GM21381 (cell line): ENCODE results near the gene TMEM132E.

Experiments used
- ATAC-seq: cut with Tn5 transposase; IDR thresholded peaks from one replicate; pipeline ENCODE4 v1.9.1; 2021; ENCODE audit warnings: mild to moderate bottlenecking, moderate library complexity; ENCODE audit not compliant: unreplicated experiment

Gene TMEM132E

DNA sequence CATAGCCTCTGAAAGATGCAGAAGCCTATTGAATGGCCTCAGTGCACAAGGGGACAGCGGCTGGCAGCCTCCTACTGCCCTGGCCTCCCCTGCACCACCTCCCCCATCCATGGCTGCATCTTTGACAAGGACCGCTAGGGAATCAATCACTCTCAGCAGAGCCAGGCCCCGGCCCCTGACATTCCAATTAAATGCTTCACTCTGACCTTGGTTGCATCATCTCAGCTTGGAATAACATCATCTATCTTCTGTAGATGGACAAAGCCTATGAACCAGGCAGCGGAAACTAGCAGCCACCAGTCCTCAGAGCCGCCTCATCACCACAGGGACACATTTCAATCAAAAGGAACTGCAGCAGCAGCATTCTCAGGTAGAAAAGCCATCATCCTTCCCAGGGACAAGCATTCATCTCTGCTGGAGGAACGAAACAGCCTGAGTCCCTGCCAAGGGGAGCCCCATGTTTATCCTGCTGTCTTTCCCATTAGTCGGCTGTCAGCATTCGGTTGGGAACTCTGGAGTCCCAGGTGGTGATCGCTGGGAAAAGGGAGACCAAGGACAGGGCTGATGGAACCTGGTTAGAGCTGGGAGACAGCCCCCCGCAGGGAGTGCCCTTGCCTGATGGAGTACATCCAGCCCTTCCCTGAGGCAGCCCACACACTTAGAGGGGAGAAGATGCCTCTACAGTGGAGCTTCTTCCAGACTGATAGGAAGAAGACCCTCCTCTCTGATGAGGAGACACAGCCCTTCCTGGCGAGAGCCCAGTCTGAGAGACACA, 11.5 kb upstream of the TMEM132E start:
- no peak for ATAC-seq

DNA sequence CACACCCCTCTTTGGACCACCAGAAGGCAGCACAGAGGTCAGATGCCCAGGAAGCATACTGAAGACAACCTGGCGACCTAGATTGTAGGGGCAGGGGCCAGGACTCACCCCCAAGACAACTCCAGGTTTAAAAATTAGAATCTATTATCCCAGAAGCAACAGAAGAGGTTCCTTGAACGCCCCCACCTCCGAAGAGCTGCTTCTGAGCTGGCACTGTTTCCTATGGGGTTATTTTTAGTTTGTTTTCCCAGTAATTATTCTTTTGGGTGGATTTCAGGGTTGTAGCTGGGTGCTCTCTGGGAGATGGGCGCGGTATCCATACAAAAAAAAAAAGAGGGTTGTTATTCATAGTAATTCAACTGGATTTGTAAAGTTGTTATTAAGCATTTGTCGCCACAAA, 10.4 kb upstream of the TMEM132E start:
- no peak for ATAC-seq

DNA sequence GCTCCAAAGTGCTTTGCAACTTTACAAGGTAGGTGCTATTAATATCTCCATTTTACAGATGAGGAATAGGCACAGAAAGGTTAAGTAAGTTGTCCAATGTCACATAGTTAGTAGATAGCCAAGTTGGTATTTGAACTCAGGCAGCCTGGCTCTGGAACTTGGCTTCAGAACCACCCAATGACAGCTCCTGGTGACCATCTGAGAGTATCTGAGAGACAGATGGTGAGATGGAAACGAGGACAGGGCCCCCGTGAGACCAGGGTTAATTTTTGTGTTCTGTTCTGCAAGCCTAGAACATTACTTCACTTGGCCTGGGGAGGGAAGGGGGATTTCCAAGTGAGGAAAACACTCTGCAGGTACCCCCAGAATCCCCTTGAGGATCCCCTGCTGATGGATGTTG, 9.8 kb upstream of the TMEM132E start:
- ATAC-seq = no peak

DNA sequence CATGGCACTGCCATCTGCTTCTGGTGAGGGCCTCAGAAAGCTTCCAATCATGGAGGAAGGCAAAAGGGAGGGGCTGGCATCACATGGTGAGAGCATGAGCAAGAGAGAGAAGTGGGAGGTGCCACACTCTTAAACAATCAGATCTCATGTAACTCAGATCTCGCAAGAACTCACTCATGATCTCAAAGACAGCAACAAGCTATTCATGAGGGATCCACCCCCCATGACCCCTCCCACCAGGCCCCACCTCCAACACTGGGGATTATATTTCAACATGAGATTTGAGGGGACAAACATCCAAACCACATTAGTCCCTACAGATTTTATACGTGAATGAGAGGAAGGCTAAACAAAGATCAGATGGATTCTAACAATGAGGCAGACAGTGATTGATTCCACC, 8.9 kb upstream of the TMEM132E start:
- ATAC-seq = no peak

DNA sequence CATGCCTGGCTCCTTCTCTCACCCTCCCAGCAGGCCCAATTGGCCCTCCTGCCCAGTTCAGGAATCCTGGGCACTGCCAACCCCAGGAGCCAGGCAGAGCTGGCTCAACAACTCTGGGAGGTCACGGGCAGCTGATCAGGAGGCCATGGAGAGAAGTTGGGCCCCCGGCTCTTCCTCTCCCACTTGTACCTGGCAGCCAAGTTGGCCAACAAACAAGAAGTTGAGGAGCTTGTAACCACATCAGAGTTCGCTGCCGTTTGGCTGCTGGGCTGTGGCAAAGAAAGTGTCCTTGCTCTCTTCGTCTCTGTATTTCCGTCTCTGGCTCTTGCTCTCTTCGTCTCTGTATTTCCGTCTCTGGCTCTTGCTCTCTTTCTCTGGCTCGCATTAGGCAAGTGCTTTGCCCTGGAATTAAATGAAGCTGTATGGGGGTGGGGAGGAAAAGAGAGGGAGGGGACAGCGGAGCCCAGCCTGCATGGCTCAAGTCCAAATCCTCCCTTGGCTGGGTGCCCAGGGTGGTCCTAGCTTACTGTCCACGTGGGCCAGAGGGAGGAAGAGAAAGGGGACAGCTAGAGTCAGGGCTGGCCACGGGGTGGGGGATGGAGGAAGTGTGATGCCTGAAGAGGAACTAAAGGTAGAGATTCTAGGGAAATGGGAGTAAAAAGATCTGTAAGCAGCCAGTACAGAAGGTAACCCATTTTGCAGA, 7.8 kb upstream of the TMEM132E start:
- no peak for ATAC-seq

DNA sequence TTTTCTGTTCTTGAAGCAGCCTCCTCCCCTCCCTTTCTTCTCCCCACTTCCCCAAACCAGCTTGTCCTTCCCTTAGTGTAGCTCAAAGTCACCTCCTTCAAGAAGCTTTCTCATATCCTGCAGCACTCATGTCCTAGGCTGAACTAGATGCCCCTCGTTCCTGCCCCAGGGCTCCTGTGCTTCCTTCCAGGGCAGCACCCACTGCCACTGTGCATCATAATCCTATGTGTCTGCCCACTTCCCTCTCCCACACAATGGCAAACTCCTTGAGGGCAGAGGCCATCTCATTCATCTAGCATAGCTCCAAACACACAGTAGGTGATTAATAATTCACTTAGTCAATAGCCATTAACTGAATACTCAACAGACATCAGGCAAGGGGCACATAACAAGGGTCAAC, 6.9 kb upstream of the TMEM132E start:
- ATAC-seq = no peak

DNA sequence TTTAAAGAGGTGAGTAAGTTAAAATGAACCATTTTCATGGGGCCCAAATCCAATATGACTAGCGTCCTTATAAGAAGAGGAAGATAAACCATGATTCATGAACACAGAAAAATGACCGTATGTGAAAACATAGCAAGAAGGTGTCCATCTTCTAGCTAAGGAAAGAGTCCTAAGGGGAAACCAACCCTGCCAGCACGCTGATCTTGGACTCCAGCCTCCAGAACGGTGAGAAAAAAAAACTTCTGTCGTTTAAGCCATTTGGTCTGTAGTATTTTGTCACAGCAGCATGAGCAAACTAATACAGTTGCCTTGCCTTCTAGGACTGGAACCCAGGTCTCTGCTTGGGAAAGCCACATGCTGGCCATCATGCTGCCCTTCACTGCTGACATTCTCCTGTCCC, 4.2 kb upstream of the TMEM132E start:
- no peak for ATAC-seq

DNA sequence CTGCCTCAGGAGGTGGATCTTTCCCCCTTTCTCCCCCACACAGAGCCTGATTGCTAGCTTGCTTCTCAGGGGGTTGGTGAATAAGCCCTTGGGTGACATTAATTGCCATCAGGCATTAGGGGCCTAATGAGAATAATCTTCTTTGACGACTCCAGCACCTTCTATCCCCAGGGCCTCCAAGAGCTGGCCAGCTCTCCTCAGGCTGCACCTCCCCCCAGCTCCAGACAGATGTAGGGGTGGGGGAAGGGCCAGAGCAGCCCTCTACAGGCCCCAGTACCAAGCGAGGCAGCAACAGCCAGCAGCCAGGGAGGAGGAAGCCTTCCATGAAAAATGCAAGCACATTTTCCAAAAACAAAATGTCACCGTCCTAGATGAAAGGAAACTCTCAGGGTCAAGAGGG, 1.4 kb upstream of the TMEM132E start:
- ATAC-seq = no peak

DNA sequence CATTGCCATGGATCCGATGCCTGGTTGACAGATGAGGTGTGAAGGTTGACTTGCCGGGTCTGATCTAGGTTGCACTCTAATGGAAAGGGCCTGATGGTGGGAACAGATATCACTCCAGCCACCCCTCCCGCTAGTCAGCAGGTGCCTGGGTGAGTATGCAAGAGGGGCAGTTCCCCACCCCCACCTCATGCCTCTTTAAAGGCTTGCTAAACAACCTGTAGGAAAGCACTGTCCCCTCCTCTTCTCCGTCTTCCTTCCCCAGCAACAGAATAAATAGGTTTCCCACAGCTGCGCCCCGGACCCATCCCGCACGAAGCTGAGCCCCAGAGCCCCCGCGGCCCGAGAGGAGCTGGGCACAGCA, 746 bp upstream of the TMEM132E start:
- no peak for ATAC-seq

DNA sequence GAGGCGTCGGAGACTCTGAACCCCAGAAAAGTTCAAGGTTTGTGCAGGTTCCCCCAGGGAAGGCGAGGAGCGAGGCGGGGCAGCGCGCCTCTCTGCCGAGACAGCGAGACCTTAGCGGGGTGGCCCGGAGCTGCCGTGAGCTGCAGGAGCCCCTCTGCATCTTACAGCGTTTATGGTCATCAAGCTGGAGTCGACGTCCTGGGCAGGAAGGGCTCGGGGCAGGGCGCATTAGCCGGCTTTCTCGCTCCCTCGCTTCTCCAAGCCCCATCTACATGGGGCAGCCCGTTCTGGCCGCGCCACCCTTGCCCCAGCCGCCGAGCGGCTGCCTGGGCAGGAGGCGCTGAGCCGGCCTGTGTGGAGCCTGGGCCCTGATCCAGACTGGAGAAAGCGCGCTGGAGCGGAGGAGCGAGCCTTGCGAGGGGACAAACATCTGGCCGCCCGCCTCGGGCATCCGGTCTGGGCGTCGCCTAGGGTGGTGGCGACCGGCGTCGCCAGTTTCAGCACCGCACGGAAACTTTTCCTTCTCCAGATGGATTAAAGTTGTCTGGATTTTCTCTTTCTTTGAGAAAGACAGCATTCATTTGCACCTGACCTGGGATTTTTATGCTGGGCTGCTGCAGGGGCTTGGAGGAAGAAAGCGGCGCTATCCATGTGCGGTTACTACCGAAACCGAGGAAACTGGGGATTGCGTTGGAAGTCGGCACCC, 750 bp downstream of the TMEM132E start:
- no peak for ATAC-seq

DNA sequence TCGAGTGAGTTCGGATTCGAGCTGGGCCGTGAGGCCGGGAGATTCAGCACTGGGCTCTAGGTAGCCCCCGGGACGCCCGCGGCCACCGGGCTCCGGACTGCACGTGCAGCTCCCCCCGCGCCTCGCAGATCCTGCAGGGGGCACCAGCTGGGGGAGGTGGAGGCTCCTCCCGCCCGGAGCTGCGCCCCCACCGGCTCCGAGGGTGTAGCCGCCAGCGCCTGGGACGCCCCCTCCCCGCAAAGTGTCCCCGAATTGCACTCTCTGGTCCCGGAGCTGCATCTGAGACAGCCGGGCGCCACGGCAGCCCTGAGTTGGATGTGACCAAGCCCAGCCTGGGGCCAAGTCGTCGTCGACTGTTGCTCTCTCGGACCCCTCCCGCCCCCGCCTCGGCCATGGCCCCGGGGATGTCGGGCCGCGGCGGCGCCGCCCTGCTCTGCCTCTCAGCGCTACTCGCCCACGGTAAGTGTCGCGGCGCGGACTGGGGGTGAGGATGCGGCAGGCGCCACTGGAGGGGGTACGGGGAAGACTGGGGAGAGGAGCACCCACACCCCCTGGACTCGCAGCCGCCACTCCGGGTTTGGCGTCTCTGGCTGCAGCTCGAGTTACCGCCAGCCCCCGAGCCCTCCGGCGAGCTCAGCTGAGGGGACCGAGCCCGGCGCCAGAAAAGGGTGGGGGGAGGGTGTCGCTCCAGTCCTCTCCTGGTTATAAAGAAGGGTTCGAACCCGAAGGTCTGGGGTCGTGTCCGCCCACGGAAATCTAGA, 1.5 kb downstream of the TMEM132E start:
- no peak for ATAC-seq

DNA sequence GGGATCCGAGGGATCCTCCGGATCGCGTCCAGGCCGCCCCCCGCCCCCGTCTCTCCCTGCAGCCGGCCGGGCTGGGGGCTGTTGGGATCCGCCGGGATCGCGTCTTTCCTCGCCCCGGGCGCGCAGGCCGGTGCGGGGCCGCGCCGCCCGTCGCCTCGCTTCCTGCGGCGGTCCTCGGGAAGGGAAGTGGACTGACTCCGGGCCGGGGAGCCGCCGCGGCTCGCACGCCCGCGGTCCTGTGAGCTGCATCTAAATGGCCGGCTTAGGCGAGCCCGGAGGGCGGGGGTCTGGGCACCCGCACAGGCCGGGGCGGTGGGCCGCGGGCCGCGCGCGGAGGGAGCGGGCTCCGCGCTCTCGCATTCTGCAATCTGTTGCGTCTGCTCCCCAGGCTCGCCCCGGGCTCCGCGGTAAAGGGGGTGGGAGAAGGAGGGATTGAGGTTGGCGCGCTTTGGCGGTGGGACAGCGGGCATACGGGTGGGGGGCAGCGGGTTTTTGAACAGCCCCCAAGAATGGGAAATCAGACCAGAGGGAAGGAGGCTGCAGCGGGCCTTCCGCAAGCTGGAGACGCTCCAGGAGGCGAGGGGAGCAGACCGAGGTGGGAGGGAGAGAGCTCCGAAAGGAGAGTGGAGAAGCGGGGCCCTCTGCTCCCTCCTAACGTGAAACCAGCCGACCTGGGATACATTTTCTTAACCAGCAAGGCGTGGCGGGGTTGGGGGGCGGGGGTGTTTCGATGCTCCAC, 2.2 kb downstream of the TMEM132E start:
- ATAC-seq = no peak

DNA sequence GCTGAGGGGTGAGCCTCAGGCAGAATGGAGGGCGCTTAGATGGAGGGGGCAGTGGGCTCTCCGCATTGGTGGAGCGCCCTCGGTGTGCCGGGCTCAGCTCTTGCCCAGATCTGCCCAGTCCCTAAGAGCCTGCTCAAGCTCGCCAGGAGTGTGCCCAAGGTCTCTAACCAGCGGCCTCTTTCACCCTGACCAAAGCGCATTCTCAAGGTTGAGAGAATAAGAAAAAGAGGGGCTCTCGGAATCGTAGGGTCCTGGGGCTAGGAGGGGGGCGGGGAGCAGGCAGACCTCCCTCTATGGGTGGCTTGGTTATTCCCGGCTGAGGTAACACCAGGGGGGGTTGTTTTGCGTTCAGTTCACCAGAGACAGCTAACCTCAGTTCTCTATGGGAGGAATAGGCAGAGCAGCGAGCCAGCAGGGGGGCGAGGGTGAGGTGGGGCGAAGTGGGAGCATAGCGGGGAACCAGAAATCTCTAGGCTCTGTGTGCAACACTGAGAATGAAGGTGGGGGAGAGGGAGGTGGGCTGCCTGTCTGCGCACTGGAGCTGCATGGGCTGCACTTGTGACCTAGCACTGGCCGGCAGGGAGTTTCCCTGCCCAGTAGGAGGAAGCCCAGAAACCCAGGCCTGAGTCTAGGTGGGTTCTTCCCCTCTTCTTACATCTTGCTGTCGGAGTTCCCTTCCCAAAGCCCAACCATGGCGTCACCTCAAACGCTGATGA, 3.0 kb downstream of the TMEM132E start:
- no peak for ATAC-seq

DNA sequence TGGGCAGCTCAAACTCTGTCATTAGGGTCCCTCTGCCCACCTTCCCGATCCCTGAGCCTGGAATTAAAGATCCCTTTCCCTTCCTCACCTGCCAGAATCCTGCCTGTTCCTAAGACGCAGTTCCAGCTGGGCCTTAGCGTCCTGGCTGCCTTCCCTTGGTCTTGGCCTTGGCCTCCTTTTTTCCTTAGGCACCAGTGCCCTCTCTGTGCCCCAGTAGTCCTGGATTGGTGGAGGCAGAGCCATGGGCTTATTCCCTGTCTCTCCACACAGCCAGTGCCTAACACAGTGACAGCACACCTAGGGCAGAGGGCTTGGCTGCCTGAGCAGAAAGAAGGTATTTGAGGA, 3.5 kb downstream of the TMEM132E start:
- ATAC-seq = no peak

DNA sequence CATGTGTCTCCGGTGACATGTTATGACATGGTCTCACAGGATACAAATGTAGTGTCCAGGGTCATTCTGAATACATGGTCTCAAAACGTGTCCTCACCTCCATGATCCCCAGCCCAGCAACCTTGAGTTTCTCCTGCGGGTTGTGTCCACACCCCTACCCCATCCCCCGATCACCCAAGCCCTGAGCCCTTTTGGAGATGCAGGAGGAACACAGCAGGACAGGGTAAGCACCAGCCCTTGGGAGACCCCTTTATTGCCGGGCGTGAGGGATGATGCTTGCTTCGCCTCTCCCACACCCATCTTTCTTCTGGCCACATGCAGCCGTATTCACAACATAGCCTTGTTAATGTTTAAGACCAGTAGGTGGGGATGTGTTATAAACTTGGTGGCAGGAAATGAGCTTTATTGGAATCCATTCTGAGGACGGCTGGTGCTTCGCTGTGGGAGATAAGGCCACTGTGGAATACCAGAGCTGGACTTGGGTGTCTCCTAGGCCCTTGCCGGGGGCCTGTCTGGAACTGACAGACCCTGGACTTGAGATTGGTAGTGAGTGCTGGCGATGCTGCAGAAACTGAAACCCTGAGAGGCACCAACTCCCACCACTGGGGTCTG, 5.5 kb downstream of the TMEM132E start:
- no peak for ATAC-seq

DNA sequence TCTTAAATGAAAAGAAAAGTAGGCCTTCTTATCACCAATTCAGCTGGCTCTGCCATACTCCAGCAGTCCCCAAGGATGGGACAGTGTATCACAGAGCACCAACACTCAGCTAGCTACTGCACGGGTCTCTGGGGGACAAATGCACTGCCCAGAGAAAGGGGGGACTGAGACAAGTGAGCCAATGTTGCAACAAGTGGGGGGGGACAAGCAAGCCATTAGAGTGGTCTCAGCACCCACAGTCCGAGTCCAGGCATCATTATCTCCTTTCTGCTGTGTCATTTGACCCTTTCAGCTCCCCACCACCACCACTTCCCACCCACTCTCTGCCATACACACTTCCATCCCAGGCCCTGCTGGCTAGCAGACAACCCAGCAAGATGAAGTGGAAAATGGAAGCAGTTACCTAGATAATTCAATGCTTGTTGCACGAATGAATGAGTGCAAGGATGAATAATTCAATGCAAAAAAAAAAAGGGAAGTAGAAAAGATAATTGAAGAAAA, 7.0 kb downstream of the TMEM132E start:
- ATAC-seq = no peak

DNA sequence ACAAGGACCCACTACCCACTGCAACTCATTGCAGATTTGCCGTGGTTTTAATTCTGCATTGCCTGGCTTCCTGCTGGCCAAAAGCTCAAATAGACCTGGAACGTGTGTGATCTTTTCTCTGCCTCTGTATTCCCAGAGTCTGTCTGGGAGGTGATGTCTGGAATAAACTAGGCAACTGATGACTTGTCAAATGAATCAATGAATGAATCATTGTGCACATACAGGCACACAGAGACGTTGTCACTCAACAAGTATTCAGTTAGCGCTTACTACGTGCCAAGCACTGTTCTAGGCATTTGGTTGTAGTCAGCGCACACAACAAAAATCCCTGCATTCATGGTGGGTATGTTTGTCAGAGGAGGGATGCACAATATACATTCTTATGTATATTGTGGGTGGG, 8.9 kb downstream of the TMEM132E start:
- no peak for ATAC-seq

DNA sequence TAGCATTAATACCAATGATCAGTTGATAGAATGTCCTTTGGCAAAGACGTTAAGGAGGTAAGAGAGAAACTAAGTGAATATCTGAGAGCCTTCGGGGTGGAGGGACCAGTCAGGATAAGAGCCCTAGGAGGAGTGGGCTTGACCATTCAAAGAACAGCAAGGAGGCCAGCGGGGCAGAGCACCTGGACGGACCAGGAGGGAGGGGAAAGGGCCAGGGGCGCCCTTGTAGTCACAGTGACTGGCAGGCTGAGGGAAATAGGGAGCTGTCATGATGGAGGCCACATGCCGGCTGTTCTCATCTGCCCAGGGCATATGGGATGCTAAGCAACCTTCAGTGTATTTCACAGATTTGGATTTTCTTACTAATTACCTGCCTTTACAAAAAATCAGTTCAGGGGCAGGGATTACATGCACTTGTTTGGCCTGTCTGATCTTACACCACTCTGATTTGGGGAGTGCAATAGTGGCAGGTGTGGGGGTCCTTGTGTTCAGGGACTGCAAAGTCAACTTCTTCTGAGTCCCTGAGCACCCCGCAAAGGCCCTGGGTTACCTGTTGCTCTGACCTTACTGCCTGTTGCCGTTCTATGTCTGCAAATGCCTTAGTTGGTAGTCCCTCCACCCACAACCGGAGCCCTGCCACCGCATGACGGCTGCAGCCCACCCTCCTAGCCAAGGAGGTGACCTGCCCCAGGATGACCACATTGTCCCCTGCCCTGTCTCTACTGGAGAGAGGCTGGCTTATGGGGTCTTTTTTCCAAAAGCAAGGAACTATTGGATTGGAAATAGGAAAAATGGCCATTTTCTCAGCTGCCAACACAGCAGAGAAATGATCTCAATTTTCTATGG, 10.0 kb downstream of the TMEM132E start:
- no peak for ATAC-seq

DNA sequence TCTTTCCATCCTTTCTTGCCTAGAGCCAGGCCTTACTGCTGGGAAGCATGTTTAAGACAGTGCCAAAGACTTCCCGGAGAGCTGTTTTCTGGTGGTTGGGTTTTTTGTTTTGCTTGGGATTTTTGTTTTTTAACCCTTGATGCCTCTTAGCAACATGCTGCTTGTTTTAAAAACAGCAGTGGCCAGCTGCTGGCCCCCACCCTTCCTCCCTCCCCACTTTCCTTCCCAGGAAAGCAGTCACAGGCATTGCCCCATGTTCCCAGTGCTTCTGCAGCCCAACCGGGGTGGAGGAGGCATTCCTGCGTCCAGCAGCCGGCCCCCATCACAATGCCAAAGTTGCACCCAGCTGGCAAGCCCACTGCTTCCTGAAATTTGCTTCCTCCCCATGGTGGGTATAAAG, 12.6 kb downstream of the TMEM132E start:
- no peak for ATAC-seq
